NCI-H2107 treated with DMSO at 0.1 percent for 48 hours (cell line): ENCODE measurements around the gene XYLT2.
"Not testable (repeated sequence)": the region's sequence is repeated elsewhere in the genome, so short reads cannot be mapped to it uniquely, and the experiment has no call there.

ENCODE experiments used
- DNase-seq: peaks from one replicate; lab custom pipeline; 2025; ENCODE audit not compliant: unreplicated experiment; lab: John Stamatoyannopoulos, UW

Gene XYLT2

GRCh38 chr17:50319306-50320004, 26.5 kb upstream of the XYLT2 start:
- DNase-seq, result no peak

- no peak for DNase-seq
Observed at GRCh38 chr17:50322271-50322670, 23.7 kb upstream of the XYLT2 start.

GRCh38 chr17:50323060-50323459, 22.9 kb upstream of the XYLT2 start:
- no peak for DNase-seq

- DNase-seq, result no peak
Observed at GRCh38 chr17:50325906-50326305, 20.0 kb upstream of the XYLT2 start.

- no peak for DNase-seq
Observed at GRCh38 chr17:50326831-50327364, 19.0 kb upstream of the XYLT2 start.

- no peak for DNase-seq
Observed at GRCh38 chr17:50328363-50329325, 17.3 kb upstream of the XYLT2 start.

GRCh38 chr17:50329716-50330115, 16.2 kb upstream of the XYLT2 start:
- DNase-seq, result no peak

GRCh38 chr17:50330151-50330775, 15.7 kb upstream of the XYLT2 start:
- DNase-seq, result no peak

- DNase-seq, result no peak
Observed at GRCh38 chr17:50331085-50331791, 14.7 kb upstream of the XYLT2 start.

- DNase-seq, result no peak
Observed at GRCh38 chr17:50332196-50332595, 13.7 kb upstream of the XYLT2 start.

GRCh38 chr17:50333291-50334057, 12.5 kb upstream of the XYLT2 start:
- not testable (repeated sequence) for DNase-seq

GRCh38 chr17:50337956-50338355, 8.0 kb upstream of the XYLT2 start:
- no peak for DNase-seq

GRCh38 chr17:50338645-50339044, 7.3 kb upstream of the XYLT2 start:
- DNase-seq, result no peak

GRCh38 chr17:50339381-50339780, 6.5 kb upstream of the XYLT2 start:
- no peak for DNase-seq

- DNase-seq, result no peak
Observed at GRCh38 chr17:50344731-50345365, 1.1 kb upstream of the XYLT2 start.

- no peak for DNase-seq
Observed at GRCh38 chr17:50346313-50347116, 589 bp downstream of the XYLT2 start.

GRCh38 chr17:50347117-50347893, 1.4 kb downstream of the XYLT2 start:
- DNase-seq, result no peak

GRCh38 chr17:50347894-50348291, 2.0 kb downstream of the XYLT2 start:
- no peak for DNase-seq
